ENCODE measurements around the gene EFNA2.

EFNA2 gene

GRCh38 chr19:1239420-1239795, 46.3 kb upstream of the EFNA2 start:
- no peak for TF ChIP-seq TOX (CRISPR knock-in tag; IDR thresholded peaks at IDR 0.05; ENCODE audit: borderline replicate concordance)
- no peak for TF ChIP-seq RARB (CRISPR knock-in tag; IDR thresholded peaks at IDR 0.05)
- TF ChIP-seq ZFP30 (CRISPR knock-in tag; IDR thresholded peaks at IDR 0.05), result no peak
- TF ChIP-seq GLIS3 (CRISPR knock-in tag; IDR thresholded peaks at IDR 0.05), result no peak
- no peak for TF ChIP-seq ZFP3 (CRISPR knock-in tag; IDR thresholded peaks at IDR 0.05)
- no peak for TF ChIP-seq TSHZ2 (CRISPR knock-in tag; IDR thresholded peaks at IDR 0.05)
- TF ChIP-seq CREB5 (CRISPR knock-in tag; IDR thresholded peaks at IDR 0.05; ENCODE audit: low read depth), result no peak
- TF ChIP-seq ZNF70 (CRISPR knock-in tag; IDR thresholded peaks at IDR 0.05), result no peak
- no peak for TF ChIP-seq POU6F1 (CRISPR knock-in tag; IDR thresholded peaks at IDR 0.05; ENCODE audit: borderline replicate concordance, low read depth)
- TF ChIP-seq TCF4 (CRISPR knock-in tag; IDR thresholded peaks at IDR 0.05; ENCODE audit: borderline replicate concordance), result no peak
- TF ChIP-seq CSRNP3 (CRISPR knock-in tag; IDR thresholded peaks at IDR 0.05), result no peak
- TF ChIP-seq PPARA (CRISPR knock-in tag; IDR thresholded peaks at IDR 0.05; ENCODE audit: borderline replicate concordance), result no peak
- ATAC-seq, result no peak

GRCh38 chr19:1239796-1240737, 45.6 kb upstream of the EFNA2 start:
- peak; percentile 32 for ATAC-seq
- TF ChIP-seq ZFP30 (CRISPR knock-in tag; IDR thresholded peaks at IDR 0.05) (peak; percentile 23; the same call in 1 of the 2 replicates), OSR1 (CRISPR knock-in tag; IDR thresholded peaks at IDR 0.05) (no peak), PPARA (CRISPR knock-in tag; IDR thresholded peaks at IDR 0.05; ENCODE audit: borderline replicate concordance) (0 out of 2 replicates have a peak, but pooled peaks have one; percentile 15), ISL1 (CRISPR knock-in tag; IDR thresholded peaks at IDR 0.05) (no peak), TOX (CRISPR knock-in tag; IDR thresholded peaks at IDR 0.05; ENCODE audit: borderline replicate concordance) (no peak), CREB5 (CRISPR knock-in tag; IDR thresholded peaks at IDR 0.05; ENCODE audit: low read depth) (no peak), PATZ1 (CRISPR knock-in tag; IDR thresholded peaks at IDR 0.05; ENCODE audit: borderline replicate concordance) (0 out of 2 replicates have a peak, but pooled peaks have one; percentile 22)

GRCh38 chr19:1240925-1241324, 44.7 kb upstream of the EFNA2 start:
- no peak for TF ChIP-seq BACH2 (CRISPR knock-in tag; IDR thresholded peaks at IDR 0.05; ENCODE audit: borderline replicate concordance)
- ATAC-seq, result no peak
